Measurements from ENCODE around the gene LPIN1. TPM values are rescaled to one million over a fixed set of nuclear protein-coding genes. Genes with fewer than 3 reads are reported as not detected.

The LPIN1 gene
- total and polyA plus RNA-seq, 2 of the 13 experiments (the other 11 are each of a cell fraction or from before 2014, with no cell fraction given) = 9.7 to 19.4 TPM

- peak; percentile 88 for TF ChIP-seq TEF (CRISPR knock-in tag; IDR thresholded peaks at IDR 0.05)
- TF ChIP-seq NR2C2 (CRISPR knock-in tag; IDR thresholded peaks at IDR 0.05; ENCODE audit: borderline replicate concordance) = no peak
- TF ChIP-seq ATF4 (CRISPR knock-in tag; IDR thresholded peaks at IDR 0.05) = peak in 1 of 2 experiments; percentile 25; a peak in 1 of 4 replicates
- TF ChIP-seq FOXA1 (IDR thresholded peaks at IDR 0.05) = no peak
- TF ChIP-seq FOXA1 (CRISPR knock-in tag; IDR thresholded peaks at IDR 0.05) = peak; percentile 91
- TF ChIP-seq CHCHD3 (CRISPR knock-in tag; IDR thresholded peaks at IDR 0.05) = no peak
- TF ChIP-seq NCOA5 (CRISPR knock-in tag; IDR thresholded peaks at IDR 0.05) = no peak
- TF ChIP-seq EP300 (IDR thresholded peaks at IDR 0.05; ENCODE audit: low read depth in 2 of 2, low read length in 2 of 2) = peak in 1 of 2 experiments; percentile 32; a peak in 2 of 4 replicates
- no peak for TF ChIP-seq EP300 (CRISPR knock-in tag; IDR thresholded peaks at IDR 0.05; ENCODE audit: borderline replicate concordance)
- peak; percentile 50 for TF ChIP-seq TCF7 (IDR thresholded peaks at IDR 0.05; ENCODE audit: low read depth)
- peak; percentile 15; the same call in 1 of the 2 replicates for TF ChIP-seq SRF (IDR thresholded peaks at IDR 0.05; ENCODE audit: low read depth, low read length)
- 0 out of 2 replicates have a peak, but pooled peaks have one; percentile 47 for TF ChIP-seq THAP11 (CRISPR knock-in tag; IDR thresholded peaks at IDR 0.05)
- no peak for TF ChIP-seq SOX13 (IDR thresholded peaks at IDR 0.05)
- peak in 1 of 2 experiments; percentile 72; a peak in 2 of 4 replicates for TF ChIP-seq SOX13 (CRISPR knock-in tag; conservative IDR thresholded peaks at IDR 0.05 in 1 of 2, IDR thresholded peaks at IDR 0.05 in 1 of 2)
- peak; percentile 65; the same call in 1 of the 2 replicates for TF ChIP-seq SMAD3 (CRISPR knock-in tag; IDR thresholded peaks at IDR 0.05)
- 0 out of 2 replicates have a peak, but pooled peaks have one; percentile 36 for TF ChIP-seq SNAPC2 (CRISPR knock-in tag; IDR thresholded peaks at IDR 0.05)
- no peak for TF ChIP-seq ZNF761 (CRISPR knock-in tag; conservative IDR thresholded peaks at IDR 0.05)
- TF ChIP-seq YY1 (IDR thresholded peaks at IDR 0.05; ENCODE audit: insufficient read depth, insufficient replicate concordance, low read depth, low read length) = no peak
- TF ChIP-seq PAXIP1 (CRISPR knock-in tag; conservative IDR thresholded peaks at IDR 0.05) = 0 out of 2 replicates have a peak, but pooled peaks have one; percentile 15
- TF ChIP-seq ARNTL (CRISPR knock-in tag; IDR thresholded peaks at IDR 0.05) = 0 out of 2 replicates have a peak, but pooled peaks have one; percentile 29
- TF ChIP-seq ZNF430 (CRISPR knock-in tag; IDR thresholded peaks at IDR 0.05) = no peak
- TF ChIP-seq ZBTB7A (CRISPR knock-in tag; IDR thresholded peaks at IDR 0.05) = no peak
- TF ChIP-seq ZMYM3 (CRISPR knock-in tag; IDR thresholded peaks at IDR 0.05) = no peak
- no peak for TF ChIP-seq RBFOX2 (IDR thresholded peaks at IDR 0.05; ENCODE audit: low read depth, low read length)
- TF ChIP-seq KLF16 (CRISPR knock-in tag; IDR thresholded peaks at IDR 0.05) = 0 out of 4 replicates have a peak, but pooled peaks of 1 of the 2 experiments have one; percentile 60
- TF ChIP-seq XRCC5 (optimal IDR thresholded peaks at IDR 0.05; ENCODE audit: low read length) = no peak
Observed at GRCh38 chr2:11722292-11723060, 24.0 kb upstream of the LPIN1 start (continued).
